CD4-positive, alpha-beta T cell treated with Interleukin-10 for 1 hour (primary cell): ENCODE data around the gene CSNK2A2.

Source experiments
- DNase-seq: peaks from one replicate; pipeline ENCODE4 v3.0.0-alpha.2; 2020

The CSNK2A2 gene

DNA sequence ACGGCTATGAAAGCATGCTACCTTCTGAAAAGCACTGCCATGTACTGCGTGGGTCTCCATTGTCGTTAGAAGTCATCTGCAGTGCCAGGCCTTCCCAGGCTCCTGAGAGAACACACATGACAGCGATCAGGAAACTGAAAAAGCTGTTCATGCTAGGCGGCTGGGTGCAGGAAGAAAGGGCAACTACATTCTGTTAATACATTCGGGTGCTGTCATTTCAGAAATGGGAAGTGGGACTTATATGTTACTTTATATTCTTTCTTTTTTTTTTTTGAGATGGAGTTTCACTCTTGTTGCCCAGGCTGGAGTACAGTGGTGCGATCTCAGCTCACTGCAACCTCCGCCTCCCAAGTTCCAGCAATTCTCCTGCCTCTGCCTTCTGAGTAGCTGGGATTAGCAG, 88.6 kb downstream of the CSNK2A2 start:
- DNase-seq = no peak
